GM21360 (cell line): Measurements from ENCODE around the gene EFNB1.

Source experiments
- ATAC-seq: cut with Tn5 transposase; IDR thresholded peaks from one replicate; pipeline ENCODE4 v1.9.1; 2021; ENCODE audit warnings: mild to moderate bottlenecking, moderate library complexity; ENCODE audit not compliant: unreplicated experiment

The EFNB1 gene

DNA sequence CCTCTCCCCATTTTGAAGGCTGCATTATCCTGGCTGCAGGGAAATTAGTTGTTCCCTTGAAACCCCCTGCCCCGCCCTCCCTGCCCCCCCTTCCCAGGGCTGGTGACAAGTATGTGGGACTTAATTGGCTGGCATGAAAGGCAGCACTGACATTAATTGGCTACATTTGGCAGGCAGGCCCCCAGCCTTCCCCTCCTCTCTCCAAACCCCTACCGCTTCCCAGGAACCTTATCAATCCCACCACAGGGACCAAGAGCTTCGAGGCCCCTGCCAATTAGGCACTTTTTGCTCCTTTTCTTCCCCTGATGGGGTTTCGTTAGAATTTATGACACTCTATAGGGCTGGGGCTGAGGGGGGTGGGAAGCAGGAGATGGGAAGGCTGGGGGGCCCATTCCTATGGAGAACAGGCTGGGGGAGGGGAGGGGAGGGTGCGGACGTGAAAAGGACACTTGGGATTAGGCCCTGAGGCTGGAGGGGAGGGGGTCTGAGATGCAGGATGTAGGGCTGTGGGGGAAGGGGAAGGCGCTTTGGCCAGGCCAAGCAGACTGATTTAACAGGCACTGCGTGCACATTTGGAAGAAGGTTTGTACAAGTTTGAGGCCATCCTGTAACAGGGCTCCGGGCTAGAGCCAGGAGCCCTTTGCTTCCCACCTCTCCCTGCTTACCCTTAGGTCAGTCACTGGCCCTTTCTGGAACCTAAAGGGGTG, 52.2 kb downstream of the EFNB1 start:
- ATAC-seq: no peak

GRCh38 chrX:68881911-68882310, 53.1 kb downstream of the EFNB1 start:
- ATAC-seq: no peak

DNA sequence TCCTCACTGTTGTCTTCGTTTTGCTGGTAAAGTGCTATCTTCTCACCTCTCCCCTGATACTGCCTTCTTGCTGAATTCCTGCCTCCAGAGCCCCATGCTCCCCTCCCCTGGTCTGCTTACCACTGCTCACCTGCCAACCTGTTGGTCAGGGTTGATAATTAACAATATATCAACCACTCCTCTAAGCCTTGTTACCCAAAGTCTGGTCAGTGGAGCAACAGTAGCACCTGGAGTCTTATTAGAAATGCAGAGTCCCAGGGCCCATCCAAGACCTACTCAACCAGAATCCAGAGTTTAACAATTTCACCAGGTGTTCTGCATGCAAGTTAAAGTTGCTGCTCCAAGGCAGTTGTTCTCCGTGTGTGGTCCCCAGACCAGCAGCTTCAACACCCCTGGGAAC, 55.0 kb downstream of the EFNB1 start:
- ATAC-seq: no peak

GRCh38 chrX:68889249-68889648, 60.4 kb downstream of the EFNB1 start:
- ATAC-seq: no peak
